Liver (tissue), 9 donors: Measurements from ENCODE around the gene CFAP68. TPM values are rescaled to one million over a fixed set of nuclear protein-coding genes. Genes with fewer than 3 reads are reported as not detected.

Experiments used
- DNase-seq: peaks from one replicate; pipeline ENCODE4 v3.0.0-alpha.2; 2017; ENCODE audit warnings: low spot score
- H3K27ac ChIP-seq, 2 donors: one replicate each; pipeline ENCODE4 v1.7.0; 2013; ENCODE audit warnings: inconsistent platforms in 2 of 2, low read length in 2 of 2, control low read depth in 1 of 2, low read depth in 1 of 2, mild to moderate bottlenecking in 1 of 2
- H3K27me3 ChIP-seq, 4 donors: one replicate each; pipeline versions ENCODE4 v1.6.1 to v1.7.0; 2013; ENCODE audit warnings: low read length in 3 of 4, inconsistent platforms in 1 of 4, mild to moderate bottlenecking in 1 of 4, moderate library complexity in 1 of 4; ENCODE audit not compliant: control insufficient read depth in 4 of 4, insufficient read depth in 4 of 4
- H3K36me3 ChIP-seq, 4 donors: one replicate each; pipeline versions ENCODE4 v1.6.1 to v1.7.0; 2013; ENCODE audit warnings: low read length in 3 of 4, mild to moderate bottlenecking in 3 of 4, low read depth in 1 of 4, moderate library complexity in 1 of 4; ENCODE audit not compliant: control insufficient read depth in 4 of 4, insufficient read depth in 3 of 4
- H3K4me1 ChIP-seq, 4 donors: one replicate each; pipeline versions ENCODE4 v1.6.1 to v1.7.0; 2013; ENCODE audit warnings: low read length in 3 of 4, mild to moderate bottlenecking in 3 of 4, moderate library complexity in 1 of 4; ENCODE audit not compliant: control insufficient read depth in 4 of 4, insufficient read depth in 4 of 4
- H3K4me3 ChIP-seq, 3 donors: one replicate each; pipeline versions ENCODE4 v1.6.1 to v1.7.0; 2013; ENCODE audit warnings: low read length in 3 of 3, control low read depth in 1 of 3, low read depth in 1 of 3, mild to moderate bottlenecking in 1 of 3
- H3K9ac ChIP-seq, 2 donors: one replicate each; pipeline ENCODE4 v1.7.0; 2013; ENCODE audit warnings: low read length in 2 of 2, mild to moderate bottlenecking in 2 of 2, moderate library complexity in 2 of 2, control low read depth in 1 of 2, low read depth in 1 of 2
- H3K9me3 ChIP-seq, 4 donors: one replicate each; pipeline versions ENCODE4 v1.6.1 to v1.7.0; 2013; ENCODE audit warnings: low read length in 3 of 4; ENCODE audit not compliant: control insufficient read depth in 4 of 4
- CTCF ChIP-seq: fragments of 150-350 bp; IDR thresholded peaks from 2 replicates; pipeline ENCODE4 v1.5.1; 2017; ENCODE audit warnings: improper control_type of control experiment, low read depth, low read length; ENCODE audit not compliant: missing input control
- EGR1 ChIP-seq, 2 donors: IDR thresholded peaks; 2 replicates each; pipeline ENCODE4 v1.6.1; 2016 to 2018; ENCODE audit warnings: antibody characterized with exemption in 2 of 2, low read depth in 2 of 2
- FOXA1 ChIP-seq: IDR thresholded peaks from 2 replicates; pipeline ENCODE4 v1.6.1; 2016; ENCODE audit warnings: antibody characterized with exemption
- FOXA2 ChIP-seq: IDR thresholded peaks from 2 replicates; pipeline ENCODE4 v1.6.1; 2016; ENCODE audit warnings: antibody characterized with exemption
- GABPA ChIP-seq, 2 donors: IDR thresholded peaks in 1 of 2; conservative IDR thresholded peaks in 1 of 2; 2 replicates each; pipeline ENCODE4 v1.6.1; 2016; ENCODE audit warnings: antibody characterized with exemption in 2 of 2, mild to moderate bottlenecking in 1 of 2, moderate library complexity in 1 of 2
- HNF4A ChIP-seq, 2 donors: conservative IDR thresholded peaks; 2 replicates each; pipeline ENCODE4 v1.6.1; 2016; ENCODE audit warnings: antibody characterized with exemption in 2 of 2, mild to moderate bottlenecking in 2 of 2
- HNF4G ChIP-seq: IDR thresholded peaks from 2 replicates; pipeline ENCODE4 v1.6.1; 2016; ENCODE audit warnings: antibody characterized with exemption
- JUND ChIP-seq, 2 donors: IDR thresholded peaks; 2 replicates each; pipeline ENCODE4 v1.6.1; 2016; ENCODE audit warnings: antibody characterized with exemption in 2 of 2
- MAX ChIP-seq: IDR thresholded peaks from 2 replicates; pipeline ENCODE4 v1.6.1; 2016; ENCODE audit warnings: antibody characterized with exemption
- NR2F2 ChIP-seq: IDR thresholded peaks from 2 replicates; pipeline ENCODE4 v1.6.1; 2016; ENCODE audit warnings: antibody characterized with exemption
- RAD21 ChIP-seq, 2 donors: IDR thresholded peaks; 2 replicates each; pipeline ENCODE4 v1.6.1; 2016; ENCODE audit warnings: antibody characterized with exemption in 2 of 2, mild to moderate bottlenecking in 2 of 2
- REST ChIP-seq: IDR thresholded peaks from 2 replicates; pipeline ENCODE4 v1.6.1; 2016; ENCODE audit warnings: antibody characterized with exemption, mild to moderate bottlenecking
- RXRA ChIP-seq, 2 donors: IDR thresholded peaks; 2 replicates each; pipeline ENCODE4 v1.6.1; 2017 to 2018; ENCODE audit warnings: antibody characterized with exemption in 2 of 2, mild to moderate bottlenecking in 1 of 2
- SP1 ChIP-seq: IDR thresholded peaks from 2 replicates; pipeline ENCODE4 v1.6.1; 2018; ENCODE audit warnings: antibody characterized with exemption, mild to moderate bottlenecking
- TAF1 ChIP-seq: conservative IDR thresholded peaks from 2 replicates; pipeline ENCODE4 v1.6.1; 2016; ENCODE audit warnings: antibody characterized with exemption, mild to moderate bottlenecking
- YY1 ChIP-seq: IDR thresholded peaks from 2 replicates; pipeline ENCODE4 v1.6.1; 2016; ENCODE audit warnings: antibody characterized with exemption, mild to moderate bottlenecking
- ZBTB33 ChIP-seq: IDR thresholded peaks from 2 replicates; pipeline ENCODE4 v1.6.1; 2016; ENCODE audit warnings: antibody characterized with exemption
- WGBS: extraction: QIAGEN DNeasy Blood & Tissue Kit; methylation state at CpG from one replicate; pipeline ENCODE4 v1.1.7; 2013; 5-methylcytosine and 5-hydroxymethylcytosine counted together
- polyA plus RNA-seq, 2 donors: library from polyadenylated mRNA; stranded (reverse) in 1 of 2; unstranded in 1 of 2; fragments of 200-250 nt in 1 of 2; fragments of >200 nt in 1 of 2; fragmentation: Nextera tagmentation in 1 of 2; extraction: Ambion mirVana in 1 of 2; gene quantifications; one replicate each; pipeline versions ENCODE4 v1.2.1 to v1.2.3, GENCODE V29; 2013 to 2015
- total RNA-seq, 2 donors: library from RNA; depleted of rRNA; stranded (reverse); fragments of >200 nt; gene quantifications; one replicate each; pipeline ENCODE4 v1.2.3, GENCODE V29; 2014
- TF ChIP-seq, protein P1 (sequence below): IDR thresholded peaks from 2 replicates; pipeline ENCODE4 v1.6.1; 2016; ENCODE audit warnings: antibody characterized with exemption
- donor health status: healthy.
- donor health status: healthy.
- donor health status: healthy.
- donor health status: healthy.
- donor health status: healthy.

The CFAP68 gene
- total and polyA plus RNA-seq, 4 donors = 6.2 to 27.8 (median 13.8) TPM

DNA sequence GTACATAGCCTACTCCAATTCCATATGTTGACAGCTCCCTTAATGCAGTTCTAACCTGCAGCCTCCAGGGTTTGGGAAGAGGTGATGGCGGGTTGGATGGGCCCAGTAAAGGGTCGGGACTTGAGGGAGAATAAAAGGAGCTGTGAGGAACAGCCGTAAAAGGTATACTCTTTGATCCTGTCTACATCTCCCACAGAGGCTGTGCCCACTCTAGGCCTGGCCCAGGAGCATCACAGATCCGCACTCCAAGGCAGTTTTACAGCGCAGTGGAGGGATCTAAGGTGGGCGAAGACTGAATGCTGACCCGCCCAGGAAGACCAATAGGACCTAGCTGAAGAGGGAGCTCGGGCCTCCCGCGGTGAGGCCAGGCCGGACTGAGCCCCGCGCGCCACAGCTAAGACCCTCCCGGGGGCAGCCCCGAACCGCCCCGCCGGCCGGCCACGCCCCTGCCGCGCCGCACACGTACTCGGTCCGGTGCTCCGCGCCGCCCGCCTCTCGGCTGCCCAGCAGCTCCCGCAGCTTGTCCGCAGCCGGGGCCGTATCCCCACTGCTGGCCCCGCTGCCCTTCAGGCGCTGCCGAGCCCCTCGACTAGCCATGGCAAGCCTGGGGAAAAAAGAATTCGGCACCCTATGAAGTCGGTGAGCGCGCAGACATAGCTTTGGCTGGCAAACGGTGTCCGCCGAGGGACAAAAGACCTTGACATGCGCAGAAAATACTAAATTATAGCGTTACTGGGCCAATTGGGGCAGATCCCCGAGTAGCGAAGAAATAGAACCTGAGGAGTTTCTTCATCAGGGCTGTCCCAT, 8.3 kb upstream of the CFAP68 start, which contains the start of gene ALG9:
ALG9 (minus strand) TSS at position 696 of the 807 bp plus-strand sequence; CDS start at position 597, 99 bp downstream.
- DNase-seq = peak; percentile 92
- H3K36me3 ChIP-seq = peaks cover 5 to 20% (median 11%) of the 10 kb centered on the region in 4 donors
- no peaks in the 10 kb centered on the region for H3K9me3 ChIP-seq
- under 1% methylated on average over 51 of the region's 51 CpGs for WGBS
- peak within 1 kb of the TSS; percentile 61 to 84 for H3K9ac ChIP-seq
- TF ChIP-seq SP1 = no peak
- no peak for TF ChIP-seq FOXA2
- TF ChIP-seq YY1 = peak; percentile 85
- no peak for TF ChIP-seq EGR1 (IDR thresholded peaks at IDR 0.05; ENCODE audit: low read depth in 2 of 2)
- TF ChIP-seq FOXA1 = no peak
- no peak for TF ChIP-seq TAF1
- peak; percentile 10 for TF ChIP-seq CTCF
- TF ChIP-seq REST = peak; percentile 57
- TF ChIP-seq NR2F2 = no peak
- no peak for TF ChIP-seq JUND (IDR thresholded peaks at IDR 0.05)
- TF ChIP-seq RAD21 (IDR thresholded peaks at IDR 0.05) = peak in 1 of 2 donors; percentile 36
- TF ChIP-seq, protein P1, sequence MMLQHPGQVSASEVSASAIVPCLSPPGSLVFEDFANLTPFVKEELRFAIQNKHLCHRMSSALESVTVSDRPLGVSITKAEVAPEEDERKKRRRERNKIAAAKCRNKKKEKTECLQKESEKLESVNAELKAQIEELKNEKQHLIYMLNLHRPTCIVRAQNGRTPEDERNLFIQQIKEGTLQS = no peak
- no peak for TF ChIP-seq HNF4A (conservative IDR thresholded peaks at IDR 0.05)
- TF ChIP-seq ZBTB33 = peak; percentile 79
- TF ChIP-seq RXRA (IDR thresholded peaks at IDR 0.05) = no peak
- peak; percentile 53 for TF ChIP-seq MAX
- TF ChIP-seq HNF4G = no peak
- TF ChIP-seq GABPA (IDR thresholded peaks at IDR 0.05 in 1 of 2, conservative IDR thresholded peaks at IDR 0.05 in 1 of 2) = peak in 1 of 2 donors; percentile 50
- peaks cover 0 to 17% (median 13%) of the 10 kb centered on the region in 4 donors for H3K4me1 ChIP-seq
- peak within 1 kb of the TSS; percentile 59 to 95 for H3K27ac ChIP-seq
- peak within 1 kb of the TSS; percentile 80 to 94 (median 84) for H3K4me3 ChIP-seq
- H3K27me3 ChIP-seq = no peaks in the 10 kb centered on the region
